Stimulated activated CD4-positive, alpha-beta T cell treated with anti-CD3 and anti-CD28 coated beads, Interleukin-4, amount 100 ng/mL, for 1 hour (primary cell): Measurements from ENCODE around the gene GNRHR.

Experiments used
- DNase-seq: peaks from one replicate; pipeline ENCODE4 v3.0.0-alpha.2; 2020

Gene GNRHR

DNA sequence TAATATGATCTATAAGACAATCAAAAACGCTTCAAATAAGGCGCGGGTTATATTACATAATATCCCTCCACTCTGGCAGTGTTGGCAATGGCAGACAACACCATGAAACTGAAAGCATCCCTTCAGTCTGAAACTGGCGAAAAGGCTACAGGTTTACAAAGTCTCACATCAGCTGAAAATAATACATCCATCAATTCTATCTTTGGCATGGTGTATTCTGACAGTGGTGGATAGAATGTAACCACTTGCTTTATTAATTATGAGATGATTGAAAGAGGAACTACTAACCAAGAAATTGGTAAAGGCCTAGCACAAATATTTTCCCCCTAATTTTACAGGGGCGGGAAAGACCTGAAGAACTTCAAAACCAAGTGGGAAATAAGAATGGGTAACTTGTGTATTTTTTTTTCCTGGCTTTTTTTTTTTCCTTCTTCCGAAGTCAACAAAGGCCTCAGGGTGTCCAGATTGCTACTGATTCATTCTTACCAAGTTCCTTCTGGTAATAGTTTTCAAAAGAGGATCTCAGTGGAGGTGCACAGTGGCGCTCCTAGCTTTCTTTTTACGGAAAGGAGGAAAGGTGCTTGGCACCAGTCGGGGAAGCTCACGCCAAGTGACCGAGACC, 54.0 kb downstream of the GNRHR start:
- DNase-seq, result no peak

GRCh38 chr4:67699603-67700002, 54.6 kb downstream of the GNRHR start:
- no peak for DNase-seq

GRCh38 chr4:67697860-67698687, 56.1 kb downstream of the GNRHR start:
- no peak for DNase-seq

DNA sequence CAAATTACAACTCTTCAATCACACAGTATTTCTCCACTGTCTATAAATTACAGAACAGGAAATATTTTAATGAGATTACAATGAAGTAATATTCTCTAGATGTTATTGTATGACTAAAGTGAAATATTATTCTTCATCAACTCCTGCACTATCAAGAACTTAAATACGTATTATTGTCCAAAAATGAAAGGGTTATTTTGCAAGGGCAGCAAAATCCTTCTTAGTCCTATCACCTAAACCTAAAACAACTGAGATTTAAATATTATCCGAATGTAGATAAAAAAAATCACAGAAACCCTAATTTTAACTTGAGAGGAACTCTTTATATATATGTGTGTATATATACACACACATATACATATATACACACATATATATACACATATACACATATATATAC, 58.1 kb downstream of the GNRHR start:
- DNase-seq, result no peak

GRCh38 chr4:67694662-67695061, 59.5 kb downstream of the GNRHR start:
- DNase-seq, result no peak

- no peak for DNase-seq
These were observed 62.9 kb downstream of the GNRHR start for GRCh38 chr4:67691328-67691727.
